B cell (primary cell): ENCODE results near the gene TMEM256.

ENCODE experiments used
- CTCF ChIP-seq: fragments of 200-600 bp; IDR thresholded peaks from one replicate; pipeline ENCODE4 v1.8.0; 2022; ENCODE audit warnings: antibody characterized with exemption, mild to moderate bottlenecking
- EZH2 ChIP-seq: IDR thresholded peaks from 2 replicates; pipeline ENCODE4 v1.6.1; 2012; ENCODE audit warnings: borderline replicate concordance, low read depth, mild to moderate bottlenecking, moderate library complexity, low read length; ENCODE audit not compliant: insufficient read depth, poor library complexity, severe bottlenecking

DNA sequence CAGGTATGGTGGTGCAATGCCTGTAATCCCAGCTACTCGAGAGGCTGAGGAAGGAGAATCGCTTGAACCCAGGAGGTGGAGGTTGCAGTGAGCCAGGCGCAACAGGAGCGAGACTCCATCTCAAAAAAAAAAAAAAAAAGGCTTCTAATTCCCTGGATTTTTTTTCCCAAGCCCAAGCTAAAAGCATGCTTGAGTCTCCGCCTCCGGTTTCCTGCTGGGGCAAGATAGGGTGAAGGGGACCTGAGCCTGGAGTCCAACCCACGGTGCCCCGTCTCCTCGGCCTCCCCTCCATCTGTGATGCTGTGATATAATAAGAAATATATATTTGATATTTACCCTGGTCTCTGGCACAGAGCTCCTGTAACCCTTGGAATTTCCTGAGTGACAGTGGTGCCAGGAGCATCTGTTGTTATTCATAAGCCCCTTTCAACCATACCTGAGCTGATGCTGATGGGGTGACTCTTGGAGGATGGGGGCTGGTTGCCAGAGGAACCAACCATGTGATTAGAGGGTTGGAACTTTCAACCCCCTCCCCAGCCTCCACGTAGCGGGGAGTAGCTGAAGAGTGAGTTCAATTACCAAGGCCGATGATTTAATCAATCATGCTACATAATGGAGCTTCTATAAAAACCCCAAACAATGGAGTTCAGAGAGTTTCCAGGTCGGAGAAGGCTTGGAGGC lies 35.8 kb downstream of the TMEM256 start:
- TF ChIP-seq EZH2 (no peak), CTCF (no peak)
